ENCODE measurements around the gene HNF4A. TPM values are rescaled to one million over a fixed set of nuclear protein-coding genes. Genes with fewer than 3 reads are reported as not detected.

HNF4A gene
- total and polyA plus RNA-seq, 2 of the 4 experiments (the other 2 are of a cell fraction) = not detected

GRCh38 chr20:44463466-44463865, 108.0 kb downstream of the HNF4A start:
- TF ChIP-seq CEBPB (IDR thresholded peaks at IDR 0.05; ENCODE audit: low read depth, low read length) = no peak
- no peak for TF ChIP-seq BHLHE40 (IDR thresholded peaks at IDR 0.05; ENCODE audit: low read depth, low read length)
- TF ChIP-seq CTCF (conservative IDR thresholded peaks at IDR 0.05; ENCODE audit: low read depth, low read length) = no peak
- no peak for TF ChIP-seq USF2 (IDR thresholded peaks at IDR 0.05; ENCODE audit: low read depth, low read length)
- TF ChIP-seq POLR2A (IDR thresholded peaks at IDR 0.05; ENCODE audit: low read depth, low read length) = no peak
- no peak for TF ChIP-seq NFE2L2 (IDR thresholded peaks at IDR 0.05; ENCODE audit: low read depth, low read length)
- no peak for TF ChIP-seq MAFK (IDR thresholded peaks at IDR 0.05; ENCODE audit: low read depth, low read length)
- TF ChIP-seq CHD1 (IDR thresholded peaks at IDR 0.05; ENCODE audit: low read depth, low read length) = no peak
- TF ChIP-seq SMC3 (IDR thresholded peaks at IDR 0.05; ENCODE audit: low read depth, low read length) = no peak
- TF ChIP-seq MAZ (IDR thresholded peaks at IDR 0.05; ENCODE audit: borderline replicate concordance, low read depth, low read length) = no peak
- TF ChIP-seq RAD21 (IDR thresholded peaks at IDR 0.05; ENCODE audit: low read length) = no peak
- no peak for TF ChIP-seq FOS (IDR thresholded peaks at IDR 0.05; ENCODE audit: low read depth, low read length)
- no peak for TF ChIP-seq ELK1 (IDR thresholded peaks at IDR 0.05; ENCODE audit: borderline replicate concordance, low read depth, low read length)
- no peak for TF ChIP-seq RFX5 (IDR thresholded peaks at IDR 0.05; ENCODE audit: low read depth, low read length)
- TF ChIP-seq MXI1 (IDR thresholded peaks at IDR 0.05; ENCODE audit: borderline replicate concordance, low read depth, low read length) = no peak
- no peak overlapping the region for H3K4ac ChIP-seq (ENCODE audit: low read depth, low read length)
- peaks cover 24% of the 10 kb centered on the region for H3K27me3 ChIP-seq (ENCODE audit: control insufficient read depth, insufficient read depth, low read length)
- no CpG with 5 or more reads among the region's 5 CpGs for WGBS, 2 experiments (ENCODE audit: extremely low coverage in 2 of 2, insufficient read length in 1 of 2)
- no peaks in the 10 kb centered on the region for H3K9me1 ChIP-seq (ENCODE audit: insufficient read depth, low read length)
- no peak overlapping the region for H4K91ac ChIP-seq (ENCODE audit: insufficient read depth, low read depth, low read length)
- no peak overlapping the region for H3K4me2 ChIP-seq (ENCODE audit: low read depth, low read length)
- H3K79me1 ChIP-seq (ENCODE audit: low read depth in 1 of 2, low read length in 2 of 2) = no peaks in the 10 kb centered on the region
- no peak overlapping the region for H2BK5ac ChIP-seq (ENCODE audit: low read depth, low read length, poor library complexity, severe bottlenecking)
- H2AK9ac ChIP-seq (replicated peaks; ENCODE audit: low read depth, low read length, poor library complexity) = no peak overlapping the region
- no peaks in the 10 kb centered on the region for H3K36me3 ChIP-seq (ENCODE audit: control insufficient read depth, insufficient read depth, low read length)
- H3K4me3 ChIP-seq (ENCODE audit: insufficient read depth, low read depth, low read length) = no peak overlapping the region
- H2AK5ac ChIP-seq (ENCODE audit: low read depth, low read length) = no peak overlapping the region
- intact Hi-C loops (cut with micrococcal nuclease) (loop anchor here (5.0 kb wide), 1 partner anchor 346 kb away; no protein-coding TSS in a partner anchor), dilution Hi-C loops (cut with HindIII; ENCODE audit: low sequenced_read_pairs, unreplicated experiment) (loop anchor here (10.0 kb wide), 1 partner anchor 69 kb away; no protein-coding TSS in a partner anchor), in situ Hi-C loops (cut with MboI; ENCODE audit: low sequenced_read_pairs) (no loop called here)
- H4K8ac ChIP-seq (ENCODE audit: low read depth in 2 of 2, low read length in 2 of 2) = no peak overlapping the region
- no peak overlapping the region for H3K9ac ChIP-seq (ENCODE audit: low read depth, low read length)
- POLR2A ChIA-PET (ENCODE audit: unreplicated experiment) = no interaction called here
- no peak overlapping the region for H2BK15ac ChIP-seq (ENCODE audit: low read depth, low read length)
- CTCF ChIA-PET = no interaction called here
- H3K27ac ChIP-seq (ENCODE audit: insufficient read depth, low read length) = no peak overlapping the region
- no peak for DNase-seq
- no peak overlapping the region for H2BK120ac ChIP-seq (ENCODE audit: low read depth, low read length)
- H3K14ac ChIP-seq (replicated peaks; ENCODE audit: low read depth, low read length) = no peak overlapping the region
- H3K56ac ChIP-seq (ENCODE audit: extremely low read depth, insufficient read depth, low read length) = no peak overlapping the region
- no TSS peak for BruUV-seq (replicated peaks)
- no peaks in the 10 kb centered on the region for H3K9me3 ChIP-seq (ENCODE audit: control insufficient read depth, insufficient read depth, low read length)
- H4K20me1 ChIP-seq (ENCODE audit: insufficient read depth, low read length) = no peaks in the 10 kb centered on the region
- H2BK20ac ChIP-seq (ENCODE audit: low read depth, low read length) = no peak overlapping the region
- H2AFZ ChIP-seq (replicated peaks; ENCODE audit: low read length, poor library complexity) = no peak overlapping the region
- no peak overlapping the region for H3K23ac ChIP-seq (ENCODE audit: low read depth, low read length)
- H4K5ac ChIP-seq (ENCODE audit: low read depth, low read length) = no peak overlapping the region
- no peak for ATAC-seq (ENCODE audit: low read depth)
- no peaks in the 10 kb centered on the region for H3K4me1 ChIP-seq (ENCODE audit: control insufficient read depth, insufficient read depth, low read length)
- no peak overlapping the region for H3K18ac ChIP-seq (ENCODE audit: low read depth, low read length)
